NB4 (cell line): Measurements from ENCODE around the gene OR7D2.

ENCODE experiments used
- MYC ChIP-seq: IDR thresholded peaks from 2 replicates; pipeline ENCODE4 v1.6.1; 2011; ENCODE audit warnings: low read depth, low read length
- POLR2A ChIP-seq: IDR thresholded peaks from 2 replicates; pipeline ENCODE4 v1.6.1; 2011; ENCODE audit warnings: mild to moderate bottlenecking; ENCODE audit not compliant: insufficient read length; ENCODE audit errors: extremely low read depth
- TF ChIP-seq, protein P1 (sequence below): IDR thresholded peaks from one replicate; pipeline ENCODE4 v1.5.1; 2012; ENCODE audit warnings: low read depth, low read length

GRCh38 chr19:9165261-9165660 is 13.5 kb upstream of the OR7D2 start:
- TF ChIP-seq MYC (no peak), POLR2A (no peak)
- TF ChIP-seq, protein P1, sequence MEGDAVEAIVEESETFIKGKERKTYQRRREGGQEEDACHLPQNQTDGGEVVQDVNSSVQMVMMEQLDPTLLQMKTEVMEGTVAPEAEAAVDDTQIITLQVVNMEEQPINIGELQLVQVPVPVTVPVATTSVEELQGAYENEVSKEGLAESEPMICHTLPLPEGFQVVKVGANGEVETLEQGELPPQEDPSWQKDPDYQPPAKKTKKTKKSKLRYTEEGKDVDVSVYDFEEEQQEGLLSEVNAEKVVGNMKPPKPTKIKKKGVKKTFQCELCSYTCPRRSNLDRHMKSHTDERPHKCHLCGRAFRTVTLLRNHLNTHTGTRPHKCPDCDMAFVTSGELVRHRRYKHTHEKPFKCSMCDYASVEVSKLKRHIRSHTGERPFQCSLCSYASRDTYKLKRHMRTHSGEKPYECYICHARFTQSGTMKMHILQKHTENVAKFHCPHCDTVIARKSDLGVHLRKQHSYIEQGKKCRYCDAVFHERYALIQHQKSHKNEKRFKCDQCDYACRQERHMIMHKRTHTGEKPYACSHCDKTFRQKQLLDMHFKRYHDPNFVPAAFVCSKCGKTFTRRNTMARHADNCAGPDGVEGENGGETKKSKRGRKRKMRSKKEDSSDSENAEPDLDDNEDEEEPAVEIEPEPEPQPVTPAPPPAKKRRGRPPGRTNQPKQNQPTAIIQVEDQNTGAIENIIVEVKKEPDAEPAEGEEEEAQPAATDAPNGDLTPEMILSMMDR, result no peak
